Raji (cell line): ENCODE data around the gene MRPL50.

Experiments
- POLR2A ChIP-seq: IDR thresholded peaks from 2 replicates; pipeline ENCODE4 v1.6.1; 2011; ENCODE audit warnings: low read depth, low read length, control low read depth; ENCODE audit not compliant: insufficient read depth

MRPL50 gene

GRCh38 chr9:101369884-101370531 lies 28.4 kb downstream of the MRPL50 start:
- no peak for TF ChIP-seq POLR2A

- TF ChIP-seq POLR2A: no peak
These were observed 29.1 kb downstream of the MRPL50 start for GRCh38 chr9:101369286-101369685.

GRCh38 chr9:101367323-101367722 lies 31.1 kb downstream of the MRPL50 start:
- no peak for TF ChIP-seq POLR2A

GRCh38 chr9:101366038-101366756 lies 32.2 kb downstream of the MRPL50 start:
- TF ChIP-seq POLR2A: no peak

- no peak for TF ChIP-seq POLR2A
These were observed 33.2 kb downstream of the MRPL50 start for GRCh38 chr9:101365181-101365580.

GRCh38 chr9:101362450-101362849 lies 36.0 kb downstream of the MRPL50 start:
- TF ChIP-seq POLR2A: no peak

GRCh38 chr9:101360647-101361046 lies 37.8 kb downstream of the MRPL50 start:
- no peak for TF ChIP-seq POLR2A

GRCh38 chr9:101359679-101360078 lies 38.7 kb downstream of the MRPL50 start:
- TF ChIP-seq POLR2A: no peak

GRCh38 chr9:101356619-101357018 lies 41.8 kb downstream of the MRPL50 start:
- no peak for TF ChIP-seq POLR2A

GRCh38 chr9:101354765-101355708 lies 43.4 kb downstream of the MRPL50 start:
- no peak for TF ChIP-seq POLR2A

GRCh38 chr9:101354143-101354764 lies 44.2 kb downstream of the MRPL50 start:
- TF ChIP-seq POLR2A: no peak

- no peak for TF ChIP-seq POLR2A
These were observed 44.7 kb downstream of the MRPL50 start for GRCh38 chr9:101353683-101354082.

GRCh38 chr9:101352892-101353463 lies 45.4 kb downstream of the MRPL50 start:
- no peak for TF ChIP-seq POLR2A

GRCh38 chr9:101350285-101350684 lies 48.1 kb downstream of the MRPL50 start:
- TF ChIP-seq POLR2A: no peak

GRCh38 chr9:101342595-101342994 lies 55.8 kb downstream of the MRPL50 start:
- TF ChIP-seq POLR2A: no peak
